Endothelial cell of umbilical vein (primary cell): ENCODE data around the gene KRT82. TPM values are rescaled to one million over a fixed set of nuclear protein-coding genes. Genes with fewer than 3 reads are reported as not detected.

Experiments used
- BruUV-seq: library from RNA; stranded (reverse); fragments of 400-500 nt; replicated peaks from 2 replicates; lab custom pipeline; 2021; lab: Mats Ljungman, UMichigan
- CTCF ChIA-PET: fragments of 300-600, 350-600 bp; sonication (Branson Sonifier 250); formaldehyde crosslinking; loops from one replicate; lab custom pipeline; 2021; ENCODE audit warnings: antibody characterized with exemption, inconsistent platforms; lab: Charles Lee
- POLR2A ChIA-PET: fragments of 300-600, 350-600 bp; sonication (Branson Sonifier 250); formaldehyde crosslinking; loops from one replicate; lab custom pipeline; 2021; ENCODE audit warnings: antibody characterized with exemption, inconsistent platforms; lab: Charles Lee
- DNase-seq: peaks from one replicate; pipeline ENCODE4 v3.0.0-alpha.2; 2011; ENCODE audit warnings: low read depth, low spot score
- FAIRE-seq: peaks from 2 replicates; lab custom pipeline; 2011; peaks lifted over from hg19 to GRCh38; lab: Jason Lieb, UNC
- H2AFZ ChIP-seq: 2 replicates; pipeline ENCODE4 v1.6.0; 2012; ENCODE audit warnings: low read depth, low read length, control low read depth, inconsistent platforms
- H3K27ac ChIP-seq: 2 replicates; pipeline ENCODE4 v1.5.1; 2011; ENCODE audit warnings: low read depth, mild to moderate bottlenecking, control low read depth, low read length, moderate library complexity; ENCODE audit not compliant: insufficient read depth
- H3K27me3 ChIP-seq, 2 experiments: 2 replicates each; pipeline versions ENCODE4 v1.6.0 to v1.6.1; 2011; ENCODE audit warnings: low read length in 2 of 2, mixed read lengths in 1 of 2; ENCODE audit not compliant: control insufficient read depth in 2 of 2, insufficient read depth in 2 of 2
- H3K36me3 ChIP-seq, 2 experiments: 2 replicates in 1 of 2; 3 replicates in 1 of 2; pipeline ENCODE4 v1.5.1; 2011; ENCODE audit warnings: low read length in 2 of 2, mild to moderate bottlenecking in 1 of 2, moderate library complexity in 1 of 2; ENCODE audit not compliant: control insufficient read depth in 2 of 2, insufficient read depth in 2 of 2; ENCODE audit errors: extremely low read depth in 1 of 2
- H3K4me1 ChIP-seq: 3 replicates; pipeline ENCODE4 v1.5.1; 2011; ENCODE audit warnings: mild to moderate bottlenecking, low read length; ENCODE audit not compliant: control insufficient read depth, insufficient read depth; ENCODE audit errors: extremely low read depth
- H3K4me2 ChIP-seq: 2 replicates; pipeline ENCODE4 v1.6.1; 2011; ENCODE audit warnings: low read length, control low read depth, mixed read lengths; ENCODE audit not compliant: insufficient read depth
- H3K4me3 ChIP-seq, 3 experiments: fragments of 200-600 bp in 1 of 3; sonication (generic), shearing (Covaris generic) in 1 of 3; replicated peaks in 1 of 3; 2 replicates each; pipeline ENCODE4 v1.5.1; 2011 to 2016; ENCODE audit warnings: control low read depth in 3 of 3, low read length in 3 of 3, mild to moderate bottlenecking in 2 of 3, inconsistent platforms in 1 of 3, low read depth in 1 of 3, moderate library complexity in 1 of 3; ENCODE audit not compliant: insufficient read depth in 1 of 3
- H3K79me2 ChIP-seq: 2 replicates; pipeline ENCODE4 v1.6.0; 2012; ENCODE audit warnings: low read length, inconsistent platforms; ENCODE audit not compliant: control insufficient read depth, insufficient read depth
- H3K9ac ChIP-seq: replicated peaks from 2 replicates; pipeline ENCODE3; 2011; ENCODE audit warnings: low read length, control low read depth; ENCODE audit not compliant: insufficient read depth; ENCODE audit errors: extremely low read depth
- H3K9me1 ChIP-seq: replicated peaks from 3 replicates; pipeline ENCODE4 v1.6.0; 2011; ENCODE audit warnings: mild to moderate bottlenecking, low read length; ENCODE audit not compliant: control insufficient read depth, insufficient read depth; ENCODE audit errors: extremely low read depth
- H3K9me3 ChIP-seq: replicated peaks from 2 replicates; pipeline ENCODE4 v1.5.1; 2012; ENCODE audit warnings: low read length, inconsistent platforms; ENCODE audit not compliant: control insufficient read depth, insufficient read depth
- H4K20me1 ChIP-seq: replicated peaks from 2 replicates; pipeline ENCODE3; 2011; ENCODE audit warnings: mild to moderate bottlenecking, low read length; ENCODE audit not compliant: control insufficient read depth, insufficient read depth; ENCODE audit errors: extremely low read depth
- CTCF ChIP-seq, 2 donors: IDR thresholded peaks; 1 replicate in 1 of 2; 2 replicates in 1 of 2; pipeline ENCODE4 v1.5.1; 2011; ENCODE audit warnings: low read length in 2 of 2, mild to moderate bottlenecking in 2 of 2, moderate library complexity in 2 of 2, control low read depth in 1 of 2, inconsistent platforms in 1 of 2, low read depth in 1 of 2; ENCODE audit not compliant: insufficient read depth in 1 of 2; ENCODE audit errors: extremely low read depth in 1 of 2
- EZH2 ChIP-seq: IDR thresholded peaks from 2 replicates; pipeline ENCODE4 v1.6.1; 2012; ENCODE audit warnings: borderline replicate concordance, low read depth, mild to moderate bottlenecking, moderate library complexity, low read length, inconsistent platforms; ENCODE audit not compliant: severe bottlenecking
- FOS ChIP-seq: IDR thresholded peaks from 2 replicates; pipeline ENCODE4 v1.6.1; 2011; ENCODE audit warnings: mild to moderate bottlenecking, low read length, moderate library complexity, borderline replicate concordance; ENCODE audit not compliant: insufficient read depth
- GATA2 ChIP-seq: IDR thresholded peaks from 2 replicates; pipeline ENCODE4 v1.7.0; 2011; ENCODE audit warnings: low read depth, mild to moderate bottlenecking, moderate library complexity, mixed read lengths, low read length; ENCODE audit not compliant: insufficient read length, insufficient read depth
- JUN ChIP-seq: IDR thresholded peaks from 2 replicates; pipeline ENCODE4 v1.6.1; 2011; ENCODE audit warnings: borderline replicate concordance, low read depth; ENCODE audit not compliant: insufficient read length, insufficient read depth
- MYC ChIP-seq: IDR thresholded peaks from one replicate; pipeline ENCODE4 v1.6.1; 2011; ENCODE audit warnings: mild to moderate bottlenecking, low read depth, low read length
- POLR2A ChIP-seq: IDR thresholded peaks from 2 replicates; pipeline ENCODE4 v1.6.1; 2012; ENCODE audit warnings: low read depth, mild to moderate bottlenecking, control low read depth, low read length
- POLR2AphosphoS5 ChIP-seq: IDR thresholded peaks from 2 replicates; pipeline ENCODE4 v1.6.1; 2012; ENCODE audit warnings: low read depth, mild to moderate bottlenecking, control low read depth, low read length, moderate library complexity; ENCODE audit not compliant: insufficient read depth
- dilution Hi-C: fragments of 300-500 bp; cut with MboI; formaldehyde crosslinking; loops from one replicate; pipeline ENCODE4 v1.15.0; 2019; ENCODE audit warnings: low sequenced_read_pairs; ENCODE audit not compliant: extremely low pct_ligation_motif_present
- intact Hi-C: fragments of 100-400 bp; cut with micrococcal nuclease; formaldehyde crosslinking; loops from one replicate; pipeline ENCODE4 v1.10.0; 2022
- polyA plus RNA-seq, 4 experiments: library from polyadenylated mRNA; depleted of rRNA in 3 of 4; stranded (reverse) in 3 of 4; unstranded in 1 of 4; fragments of >200 nt; gene quantifications; 2 replicates each; pipeline versions ENCODE4 v1.2.1 to v1.2.3, GENCODE V29; 2011 to 2012; ENCODE audit warnings: missing spikeins in 1 of 4
- total RNA-seq: library from RNA; stranded (reverse); gene quantifications from 2 replicates; pipeline ENCODE4 v1.2.3, GENCODE V29; 2021
- TF ChIP-seq, protein P1 (sequence below): IDR thresholded peaks from 2 replicates; pipeline ENCODE4 v1.6.1; 2011; ENCODE audit not compliant: insufficient read depth, insufficient read length

The KRT82 gene
- total and polyA plus RNA-seq, 2 donors (not counting 3 experiments of a cell fraction or from before 2014, with no cell fraction given): not detected

DNA sequence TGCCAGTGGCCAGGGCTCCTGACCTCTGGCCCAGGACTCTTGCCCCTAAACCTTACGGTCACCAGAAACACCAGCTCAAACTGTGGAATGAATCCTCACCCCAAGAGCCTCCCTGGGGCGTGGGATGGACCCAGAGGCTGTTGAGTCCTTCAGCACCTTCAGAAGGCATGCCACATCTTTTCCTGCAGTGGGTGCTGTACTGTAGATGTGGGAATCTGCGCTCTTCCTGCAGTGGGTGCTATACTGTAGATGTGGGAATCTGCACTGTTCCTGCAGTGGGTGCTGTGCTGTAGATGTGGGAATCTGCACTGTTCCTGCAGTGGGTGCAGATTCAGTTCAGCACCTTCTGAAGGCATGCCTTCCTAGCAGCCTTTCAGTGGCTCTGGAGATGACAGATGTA lies 1.2 kb downstream of the KRT82 start:
- POLR2A ChIA-PET: no interaction called here
- H3K9me1 ChIP-seq: no peaks in the 10 kb centered on the region
- FAIRE-seq: no peak

More for the DNA sequence above, 1.2 kb downstream of the KRT82 start:
- Histone ChIP-seq H3K4me1 (no peaks in the 10 kb centered on the region), H3K27ac (no peak overlapping the region), H3K36me3 (no peaks in the 10 kb centered on the region), H3K79me2 (no peaks in the 10 kb centered on the region), H3K4me2 (no peak overlapping the region), H3K9me3 (no peaks in the 10 kb centered on the region), H3K4me3 (no peak overlapping the region), H4K20me1 (no peaks in the 10 kb centered on the region), H3K27me3 (peaks cover 0 to 5% of the 10 kb centered on the region in 2 experiments), H2AFZ (no peak overlapping the region), H3K9ac (no peak overlapping the region)
- dilution Hi-C loops (no loop called here), intact Hi-C loops (no loop called here)
- TF ChIP-seq JUN (no peak), MYC (no peak), POLR2A (no peak), GATA2 (no peak), EZH2 (no peak), FOS (no peak), POLR2AphosphoS5 (no peak), CTCF (IDR thresholded peaks at IDR 0.05; ENCODE audit: extremely low read depth in 1 of 2, insufficient read depth in 1 of 2, low read depth in 1 of 2, low read length in 2 of 2) (no peak)
- TF ChIP-seq, protein P1, sequence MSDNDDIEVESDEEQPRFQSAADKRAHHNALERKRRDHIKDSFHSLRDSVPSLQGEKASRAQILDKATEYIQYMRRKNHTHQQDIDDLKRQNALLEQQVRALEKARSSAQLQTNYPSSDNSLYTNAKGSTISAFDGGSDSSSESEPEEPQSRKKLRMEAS: no peak
- DNase-seq: no peak
- no TSS peak for BruUV-seq
- CTCF ChIA-PET: interaction anchor here (1.3 kb wide), 1 partner anchor 466 kb away, joined by 4 read pairs; no protein-coding TSS in a partner anchor
